Measurements from ENCODE around the gene GLTP. TPM values are rescaled to one million over a fixed set of nuclear protein-coding genes. Genes with fewer than 3 reads are reported as not detected.
"Not testable (repeated sequence)": the region's sequence is repeated elsewhere in the genome, so short reads cannot be mapped to it uniquely, and the experiment has no call there.

Gene GLTP
- total and polyA plus RNA-seq, 12 donors, result 18.0 to 28.0 (median 21.9) TPM

- no peak for TF ChIP-seq CTCF (IDR thresholded peaks at IDR 0.05)
- H3K27ac ChIP-seq, result peak overlapping the region in 9 of 10 donors; percentile 57 to 93 (median 85)
- DNase-seq, result no peak
- no peaks in the 10 kb centered on the region for H3K9me3 ChIP-seq
- intact Hi-C loops (cut with DNase I), result no loop called here
- H3K4me1 ChIP-seq, result peaks cover 3 to 25% (median 21%) of the 10 kb centered on the region in 9 donors
- 2 to 3% methylated on average over 16 of the region's 16 CpGs for WGBS, 2 donors
- peak in 5 of 8 donors; percentile 2 to 13 (median 9) for ATAC-seq
- H3K27me3 ChIP-seq, result no peaks in the 10 kb centered on the region
- peaks cover 0 to 36% (median 30%) of the 10 kb centered on the region in 9 donors for H3K36me3 ChIP-seq
- H3K4me3 ChIP-seq, result peak overlapping the region; percentile 62 to 97 (median 80)
Observed at GRCh38 chr12:109900752-109901580, 20.6 kb upstream of the GLTP start.

GRCh38 chr12:109899783-109900751, 19.7 kb upstream of the GLTP start, which contains the start of gene TCHP:
Gene TCHP (plus strand): TSS chr12:109900274. CDS start chr12:109903027, 2,753 bp downstream.
- Histone ChIP-seq H3K9me3 (no peaks in the 10 kb centered on the region), H3K27me3 (no peaks in the 10 kb centered on the region), H3K36me3 (peaks cover 0 to 27% (median 22%) of the 10 kb centered on the region in 9 donors), H3K27ac (peak within 1 kb of the TSS; percentile 11 to 93 (median 84)), H3K4me1 (peaks cover 3 to 25% (median 21%) of the 10 kb centered on the region in 9 donors), H3K4me3 (peak within 1 kb of the TSS; percentile 62 to 97 (median 80))
- peak; percentile 85 to 90 for DNase-seq
- peak in 6 of 9 donors; percentile 23 to 61 (median 52) for TF ChIP-seq CTCF (IDR thresholded peaks at IDR 0.05)
- intact Hi-C loops (cut with DNase I), result no loop called here
- 1 to 2% methylated on average over 69 of the region's 69 CpGs for WGBS, 2 donors
- peak; percentile 91 to 97 (median 97) for ATAC-seq

GRCh38 chr12:109899345-109899744, 19.0 kb upstream of the GLTP start:
- Histone ChIP-seq H3K4me3 (peak overlapping the region in 7 of 10 donors; percentile 62 to 97 (median 80)), H3K36me3 (peaks cover 0 to 20% (median 15%) of the 10 kb centered on the region in 9 donors), H3K27ac (peak overlapping the region in 8 of 10 donors; percentile 57 to 93 (median 85)), H3K4me1 (peaks cover 3 to 25% (median 21%) of the 10 kb centered on the region in 9 donors)
- H3K9me3 ChIP-seq; ATAC-seq; intact Hi-C loops (cut with DNase I); DNase-seq; H3K27me3 ChIP-seq: not testable (repeated sequence)
- WGBS, 2 donors, result 90 to 92% methylated on average over 15 of the region's 15 CpGs

GRCh38 chr12:109897029-109897428, 16.7 kb upstream of the GLTP start:
- H3K9me3 ChIP-seq, result no peaks in the 10 kb centered on the region
- no peak for DNase-seq
- WGBS, 2 donors, result 88 to 93% methylated on average over 6 of the region's 6 CpGs
- H3K27ac ChIP-seq, result no peak overlapping the region
- H3K27me3 ChIP-seq, result peaks cover 0 to 4% (median 0%) of the 10 kb centered on the region in 7 donors
- H3K36me3 ChIP-seq, result no peaks in the 10 kb centered on the region
- no peak for ATAC-seq
- no peak overlapping the region for H3K4me3 ChIP-seq
- H3K4me1 ChIP-seq, result peaks cover 3 to 23% (median 21%) of the 10 kb centered on the region in 9 donors
- intact Hi-C loops (cut with DNase I), result no loop called here
- TF ChIP-seq CTCF (IDR thresholded peaks at IDR 0.05), result no peak

All from heart right ventricle (tissue), 16 donors.